IMR-90 (cell line): Measurements from ENCODE around the gene TEX2.

Experiments
- CEBPB ChIP-seq: IDR thresholded peaks from 2 replicates; pipeline ENCODE4 v1.6.1; 2012; ENCODE audit warnings: low read depth, low read length, improper control_type of control experiment
- CTCF ChIP-seq: conservative IDR thresholded peaks from 2 replicates; pipeline ENCODE4 v1.5.1; 2012; ENCODE audit warnings: mild to moderate bottlenecking, low read depth, low read length, improper control_type of control experiment
- ELK1 ChIP-seq: fragments of 150-350 bp; IDR thresholded peaks from 2 replicates; pipeline ENCODE4 v1.6.1; 2016; ENCODE audit warnings: low read depth, mild to moderate bottlenecking, low read length, moderate library complexity, borderline replicate concordance
- MAFK ChIP-seq: IDR thresholded peaks from 2 replicates; pipeline ENCODE4 v1.6.1; 2012; ENCODE audit warnings: low read depth, low read length, improper control_type of control experiment
- MXI1 ChIP-seq: IDR thresholded peaks from 2 replicates; pipeline ENCODE4 v1.6.1; 2012; ENCODE audit warnings: low read depth, mild to moderate bottlenecking, low read length, moderate library complexity, borderline replicate concordance
- RCOR1 ChIP-seq: IDR thresholded peaks from 2 replicates; pipeline ENCODE4 v1.6.1; 2012; ENCODE audit warnings: mild to moderate bottlenecking, low read length, improper control_type of control experiment; ENCODE audit not compliant: insufficient replicate concordance
- RFX5 ChIP-seq: IDR thresholded peaks from 2 replicates; pipeline ENCODE4 v1.8.0; 2012; ENCODE audit warnings: low read depth, mild to moderate bottlenecking, low read length, moderate library complexity
- USF2 ChIP-seq: fragments of 150-350 bp; IDR thresholded peaks from 2 replicates; pipeline ENCODE4 v1.6.1; 2017; ENCODE audit warnings: mild to moderate bottlenecking, antibody characterized with exemption, low read length, low read depth

GRCh38 chr17:64255764-64256163 is 7.3 kb downstream of the TEX2 start:
- no peak for TF ChIP-seq CTCF
- TF ChIP-seq RCOR1: no peak
- TF ChIP-seq CEBPB: no peak
- TF ChIP-seq USF2: no peak
- TF ChIP-seq RFX5: no peak
- no peak for TF ChIP-seq ELK1
- no peak for TF ChIP-seq MAFK
- no peak for TF ChIP-seq MXI1
